Esophagus squamous epithelium (tissue), 4 donors: ENCODE data around the gene TTC16.

ENCODE experiments used
- CTCF ChIP-seq, 6 experiments: fragments of 450-650 bp in 4 of 6; fragments of 200-600 bp in 2 of 6; sonication (generic) in 2 of 6; IDR thresholded peaks; one replicate each; pipeline ENCODE4 v1.5.1; 2016 to 2019; ENCODE audit warnings: antibody characterized with exemption in 6 of 6, mild to moderate bottlenecking in 4 of 6, moderate library complexity in 4 of 6
- POLR2A ChIP-seq, 4 donors: fragments of 450-650 bp; IDR thresholded peaks; one replicate each; pipeline ENCODE4 v1.6.1; 2017; ENCODE audit warnings: antibody characterized with exemption in 4 of 4, mild to moderate bottlenecking in 4 of 4, moderate library complexity in 3 of 4

- TF ChIP-seq CTCF (IDR thresholded peaks at IDR 0.05) (no peak), POLR2A (IDR thresholded peaks at IDR 0.05) (no peak)
Observed at GRCh38 chr9:127753622-127754021, 37.7 kb downstream of the TTC16 start.
